ENCODE measurements around the gene CCDC102A.

Gene CCDC102A

DNA sequence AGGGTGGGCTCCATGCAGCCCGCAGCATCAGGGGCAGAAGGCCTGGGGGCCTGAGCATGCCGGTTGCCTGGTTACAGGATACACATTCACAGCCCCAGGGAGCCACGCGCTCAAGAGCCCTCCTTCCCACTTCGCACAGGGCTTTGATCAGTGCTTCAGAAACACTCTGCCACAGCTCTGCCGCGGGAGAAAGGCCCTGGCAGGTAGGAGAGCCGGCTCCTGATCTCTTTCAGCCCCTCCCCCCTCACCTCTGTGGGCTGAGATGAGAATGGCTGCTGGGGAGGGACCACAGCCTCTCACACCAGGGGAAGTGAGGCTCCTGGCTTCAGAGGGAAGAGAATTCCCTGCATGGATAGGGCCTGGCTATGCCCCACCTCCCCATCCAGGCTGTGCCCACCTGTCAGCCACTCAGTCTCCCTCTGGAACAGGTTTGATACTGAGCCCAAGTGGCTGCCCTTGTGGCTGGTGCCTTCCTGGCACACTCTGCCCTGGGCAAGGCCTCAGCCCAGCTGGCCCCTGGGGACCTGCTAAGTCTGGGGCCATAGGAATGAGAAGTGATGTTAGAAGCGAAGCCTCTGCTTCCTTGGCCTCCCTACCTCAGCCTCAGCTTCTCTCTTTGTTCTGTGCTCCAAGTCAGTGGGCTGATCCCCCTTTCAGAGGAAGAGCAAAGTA, 58.7 kb downstream of the CCDC102A start:
- no peak for DNase-seq (ENCODE audit: low spot score)

DNA sequence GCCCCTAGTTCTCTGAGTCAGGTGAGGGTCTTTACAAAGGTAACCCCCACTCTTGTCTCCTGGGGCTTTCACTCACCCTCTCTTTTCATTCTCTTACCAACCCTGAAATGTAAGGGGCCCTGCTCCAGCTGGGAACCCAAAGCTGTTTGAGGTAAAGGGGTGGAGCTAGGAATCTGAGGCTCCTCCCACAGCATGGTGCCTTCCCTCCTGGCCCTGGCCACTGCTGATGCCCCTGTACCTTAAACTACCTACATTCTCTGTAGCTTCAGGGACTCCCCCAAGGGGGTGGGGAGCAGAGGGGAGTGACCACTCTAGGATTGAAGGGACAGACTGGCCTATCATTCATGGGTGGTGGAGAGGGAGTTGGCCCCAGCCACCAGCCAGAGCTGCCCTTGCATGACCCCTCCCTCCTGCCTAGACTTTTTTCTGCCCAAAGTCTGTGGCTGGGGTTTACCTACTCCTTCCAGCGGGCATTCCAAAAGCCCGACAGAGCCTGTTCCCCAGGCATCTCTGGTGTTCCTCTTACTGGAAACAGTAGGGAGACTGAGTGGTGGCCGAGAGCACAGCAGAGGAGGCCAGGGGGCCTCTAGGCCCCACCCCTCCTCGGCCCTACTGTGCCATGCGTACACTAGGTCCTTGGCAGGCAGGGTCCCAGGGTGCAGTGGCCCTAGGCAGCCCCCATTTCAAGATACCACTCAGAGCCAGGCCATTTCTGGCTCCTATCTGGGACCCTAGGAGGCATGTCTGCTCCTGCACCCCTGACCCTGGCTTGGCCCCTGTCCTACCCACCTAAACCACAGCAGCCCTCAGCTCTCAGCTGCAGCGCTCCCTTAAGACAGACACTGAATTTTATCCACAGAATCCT, 59.6 kb downstream of the CCDC102A start:
- DNase-seq (ENCODE audit: low spot score), result no peak

DNA sequence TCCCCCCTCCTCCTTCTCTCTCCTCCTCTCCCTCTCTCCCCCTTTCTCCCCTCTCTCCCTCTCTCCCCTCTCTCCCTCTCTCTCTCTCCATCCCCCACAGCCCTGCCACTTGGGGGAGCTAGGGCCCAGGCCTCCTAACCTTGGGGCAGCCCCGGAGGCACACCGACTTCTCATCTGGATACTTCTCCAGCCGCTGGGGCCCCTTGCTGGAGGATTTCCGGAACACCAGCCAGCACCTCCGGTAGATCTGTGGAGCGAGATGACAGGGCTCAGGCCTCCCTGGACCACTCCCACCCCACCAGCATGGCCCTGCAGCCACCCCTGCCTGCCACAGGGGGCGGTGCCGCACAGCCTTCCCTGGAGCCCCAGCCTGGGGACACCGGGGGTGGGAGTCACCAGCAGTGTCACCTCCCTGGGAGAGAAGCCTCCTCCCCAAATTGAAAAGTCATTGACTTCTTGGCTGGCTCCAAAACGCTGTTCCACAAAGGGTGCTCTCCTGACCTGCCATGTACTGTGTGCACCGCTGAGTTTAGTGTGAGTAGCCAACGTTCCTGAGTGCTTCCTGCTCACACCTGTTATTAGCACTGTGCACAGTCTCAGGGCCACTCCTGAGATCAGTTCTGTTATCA, 60.5 kb downstream of the CCDC102A start:
- DNase-seq (ENCODE audit: low spot score), result peak; percentile 83

DNA sequence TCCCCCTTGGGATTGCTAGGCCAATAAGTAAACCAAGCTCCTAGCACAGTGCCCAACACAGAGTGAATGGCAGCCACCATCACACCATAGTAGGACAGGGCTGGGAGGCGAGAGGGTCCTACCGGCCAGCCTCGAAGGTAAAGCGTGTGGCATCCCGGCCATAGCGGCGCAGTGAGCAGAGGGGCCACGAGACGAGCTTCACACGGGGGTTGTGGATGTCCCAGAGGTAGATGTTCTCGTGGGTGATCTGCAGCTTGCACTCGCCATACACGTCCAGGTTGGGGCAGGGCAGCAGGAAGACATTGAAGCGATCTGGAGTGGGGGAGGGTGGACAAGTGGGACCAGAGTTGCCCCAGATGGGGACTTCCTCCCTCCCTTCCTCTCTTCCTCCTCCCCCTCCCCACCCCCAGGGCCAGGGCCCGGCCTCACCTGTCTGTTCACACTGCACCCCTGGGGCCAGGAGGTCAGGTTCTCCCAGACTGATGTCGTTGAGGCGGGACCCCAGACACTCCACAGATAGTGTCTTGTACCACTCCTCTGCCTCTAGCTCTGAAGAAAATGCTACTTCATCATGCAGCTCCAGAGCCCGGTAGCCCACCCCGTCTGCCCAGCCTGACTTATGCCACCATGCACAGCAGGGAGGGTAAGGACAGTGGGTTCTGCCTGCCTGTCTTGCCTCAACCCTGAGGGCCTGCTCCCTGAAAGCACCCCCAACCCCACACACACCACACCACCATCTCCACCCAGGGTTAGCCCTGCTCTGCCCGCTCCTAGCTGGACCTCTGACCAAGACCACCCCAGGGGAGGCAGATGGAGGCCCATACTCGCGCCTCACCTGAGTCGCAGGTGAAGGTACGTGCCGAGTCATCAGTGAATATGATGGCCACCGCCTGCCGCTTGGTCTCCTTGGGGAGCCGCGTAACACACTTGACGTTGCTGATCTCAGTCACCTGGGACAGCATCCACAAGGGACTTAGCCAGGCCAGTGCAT, 61.4 kb downstream of the CCDC102A start:
- DNase-seq (ENCODE audit: low spot score), result no peak

DNA sequence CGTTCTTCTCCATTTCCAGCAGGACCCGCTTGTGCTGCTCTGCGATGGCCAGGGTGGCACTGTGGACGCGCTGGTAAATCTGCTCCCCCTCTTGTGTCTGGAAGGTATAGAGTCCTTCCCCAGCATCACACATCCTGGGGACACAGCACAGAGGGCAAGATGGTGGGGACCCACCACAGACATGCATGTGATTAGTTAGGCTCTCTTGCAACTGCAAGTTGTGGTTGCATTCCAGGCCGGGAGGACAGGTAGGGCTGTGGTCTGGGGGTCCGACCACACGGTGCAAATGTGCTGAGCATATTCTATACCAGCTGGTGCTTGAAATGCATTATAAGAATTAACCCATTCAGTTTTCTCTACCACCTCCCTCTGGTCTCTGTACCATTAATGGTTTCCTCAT, 62.5 kb downstream of the CCDC102A start:
- no peak for DNase-seq (ENCODE audit: low spot score)

DNA sequence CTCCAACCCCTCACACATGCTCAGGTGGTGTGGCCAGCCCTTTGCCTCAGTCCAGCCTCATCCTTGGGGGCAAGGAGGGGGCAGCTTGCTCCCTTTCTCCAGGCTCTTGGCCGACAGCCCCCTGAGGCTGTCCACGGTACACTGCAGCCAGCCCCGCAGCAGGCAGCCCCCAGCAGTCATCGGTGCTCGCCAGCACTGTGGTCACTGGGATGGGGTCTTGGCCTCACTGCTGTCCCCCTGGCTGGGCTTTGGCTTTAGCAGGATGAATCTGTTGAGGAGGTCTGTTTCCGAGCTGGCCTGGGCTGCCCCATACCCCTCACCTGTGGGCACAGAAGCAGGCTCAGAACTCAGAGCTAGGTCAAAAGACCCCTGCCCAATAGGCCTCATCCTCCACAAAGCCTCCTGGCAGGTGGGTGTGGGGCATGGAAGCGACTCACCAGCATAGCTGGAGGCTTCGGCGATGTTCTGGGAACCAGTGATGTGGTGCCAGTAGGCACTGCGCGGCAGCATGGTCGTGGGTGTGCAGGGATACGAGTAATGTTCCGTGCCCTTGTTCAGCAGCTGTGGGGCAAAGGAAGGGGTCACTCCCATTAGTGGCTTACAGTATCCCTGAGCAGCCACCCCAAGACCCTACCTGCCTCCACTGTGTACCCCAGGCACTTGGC, 63.1 kb downstream of the CCDC102A start:
- DNase-seq (ENCODE audit: low spot score), result no peak

DNA sequence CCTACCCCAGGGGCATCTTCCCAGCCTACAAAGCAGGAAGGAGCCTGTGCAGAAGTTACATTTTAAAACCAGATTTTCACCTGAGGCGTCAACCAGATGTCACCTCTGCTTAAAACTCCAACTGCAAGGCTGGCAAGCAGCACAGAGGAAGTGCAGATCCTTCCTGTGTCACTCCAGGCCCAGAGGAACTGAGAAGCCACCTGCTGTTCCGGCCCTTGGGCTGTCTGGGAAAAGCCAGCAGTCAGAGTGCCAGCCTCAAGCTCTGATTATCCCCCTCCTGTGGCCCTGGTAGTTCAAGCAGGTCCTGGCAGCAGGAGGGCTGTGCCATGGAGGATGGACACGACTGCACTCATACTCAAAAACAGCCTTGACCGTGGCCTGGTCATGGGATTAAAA, 63.7 kb downstream of the CCDC102A start:
- no peak for DNase-seq (ENCODE audit: low spot score)

DNA sequence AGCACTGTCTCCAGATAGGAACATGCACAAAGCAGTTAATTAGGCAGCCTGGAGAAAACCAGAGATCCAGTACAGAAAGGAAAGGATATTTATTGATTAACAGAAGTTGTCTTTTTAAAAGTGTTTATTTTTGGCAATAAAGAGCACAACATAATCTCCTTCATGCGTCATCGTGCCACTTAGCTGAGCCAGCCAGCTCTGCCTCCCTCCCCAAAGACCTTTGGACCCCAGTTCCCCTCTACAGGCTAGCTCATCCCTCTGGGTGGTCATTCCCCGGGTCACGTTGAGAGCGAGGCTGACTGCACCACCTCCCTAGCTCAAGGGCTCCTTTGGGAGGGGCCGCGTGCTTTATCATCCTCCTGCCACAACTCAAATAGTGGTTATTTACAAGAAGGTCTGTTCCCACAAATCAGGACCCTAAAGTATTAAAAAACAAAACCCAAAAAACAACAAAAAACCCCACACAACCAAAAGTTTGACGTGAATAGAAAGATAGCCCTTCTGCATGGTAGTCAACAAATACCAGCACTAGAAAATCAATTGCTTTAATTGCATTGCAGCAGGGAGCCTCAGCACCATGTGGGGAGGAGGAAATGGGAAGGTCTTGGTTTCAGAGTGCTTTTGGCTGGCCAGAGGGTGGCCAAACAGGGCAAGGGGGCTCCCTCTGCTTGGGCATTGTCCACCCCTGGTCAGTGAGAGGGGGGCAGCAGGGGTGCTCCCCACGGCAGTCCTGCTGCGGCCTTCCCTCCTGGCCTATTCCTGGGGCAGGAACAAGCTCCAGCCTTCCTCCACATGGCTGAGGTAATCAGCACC, 64.3 kb downstream of the CCDC102A start:
- DNase-seq (ENCODE audit: low spot score), result peak; percentile 93

DNA sequence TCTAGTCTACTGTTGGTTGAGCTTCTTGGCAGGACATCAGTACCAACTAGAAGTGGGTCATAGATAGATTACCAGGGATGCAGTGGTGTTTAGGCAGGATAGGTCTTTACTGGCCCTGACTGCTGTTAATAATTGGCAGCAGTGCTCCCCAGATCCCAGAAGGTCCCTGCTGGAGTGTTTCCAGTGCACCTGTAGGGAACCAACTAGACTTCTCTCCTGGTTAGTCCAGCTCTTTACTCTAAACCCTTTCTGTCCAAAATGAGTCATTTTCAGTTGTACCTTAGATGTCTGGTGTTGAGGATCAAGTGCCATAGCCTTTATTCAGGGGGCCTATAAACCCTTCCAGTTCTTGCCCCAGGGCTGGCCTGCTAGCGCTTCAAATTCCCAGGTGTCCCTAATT, 65.2 kb downstream of the CCDC102A start:
- DNase-seq (ENCODE audit: low spot score), result no peak

DNA sequence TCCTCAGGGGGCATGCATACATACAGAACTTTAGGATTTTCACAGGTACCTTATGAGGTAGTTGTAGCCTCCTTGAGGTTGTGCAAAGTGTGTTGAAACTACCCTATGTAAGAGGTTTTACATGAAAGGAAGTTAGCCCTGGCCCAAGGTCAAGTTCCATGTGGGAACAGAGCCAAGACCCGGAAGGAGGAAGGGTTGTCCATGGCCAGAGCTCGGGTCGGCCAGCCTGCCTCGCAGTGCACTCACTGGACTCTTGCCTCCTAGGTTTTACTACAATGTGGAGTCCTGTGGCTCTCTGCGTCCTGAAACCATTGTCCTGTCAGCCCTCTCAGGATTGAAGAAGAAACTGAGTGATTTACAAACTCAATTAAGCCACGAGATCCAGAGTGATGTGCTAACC, 65.7 kb downstream of the CCDC102A start:
- no peak for DNase-seq (ENCODE audit: low spot score)

DNA sequence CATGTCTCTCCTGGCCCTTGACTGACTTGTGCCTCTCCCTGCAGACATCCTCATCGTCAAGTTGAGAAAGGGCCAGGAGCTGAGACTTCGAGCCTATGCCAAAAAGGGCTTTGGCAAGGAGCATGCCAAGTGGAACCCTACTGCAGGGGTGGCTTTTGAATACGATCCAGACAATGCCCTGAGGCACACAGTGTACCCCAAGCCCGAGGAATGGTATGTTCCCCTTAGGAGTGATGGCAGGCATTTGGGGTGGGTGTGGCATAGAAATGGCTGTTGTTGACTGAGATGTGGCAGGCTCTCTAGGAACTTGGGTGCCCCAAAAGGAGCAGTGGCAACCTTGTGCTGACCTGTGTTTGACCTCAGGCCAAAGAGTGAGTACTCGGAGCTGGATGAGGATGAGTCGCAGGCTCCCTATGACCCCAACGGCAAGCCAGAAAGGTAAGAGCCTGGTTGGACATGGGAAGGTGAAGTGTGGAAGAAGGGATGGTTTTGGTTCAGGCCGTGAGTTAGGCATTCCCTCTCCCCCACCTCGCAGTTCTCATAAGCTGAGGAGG, 66.4 kb downstream of the CCDC102A start:
- DNase-seq (ENCODE audit: low spot score), result no peak

DNA sequence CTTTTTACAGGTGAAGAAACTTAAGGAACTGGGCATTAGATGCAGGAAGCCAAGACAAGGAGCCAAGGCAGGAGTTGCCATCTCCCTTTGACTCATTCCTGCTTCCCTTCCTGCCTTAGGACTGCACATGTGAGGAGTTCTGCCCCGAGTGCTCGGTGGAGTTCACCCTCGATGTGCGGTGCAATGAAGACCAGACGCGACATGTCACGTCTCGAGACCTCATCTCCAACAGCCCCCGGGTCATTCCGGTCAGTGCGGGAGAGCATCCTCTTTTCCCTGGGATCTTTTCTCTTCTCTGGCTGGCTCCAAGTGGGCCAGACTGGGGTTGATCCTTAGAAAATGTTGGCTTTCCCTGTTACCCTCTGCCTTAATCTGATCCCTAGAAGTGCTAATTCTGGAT, 67.3 kb downstream of the CCDC102A start:
- DNase-seq (ENCODE audit: low spot score), result no peak

DNA sequence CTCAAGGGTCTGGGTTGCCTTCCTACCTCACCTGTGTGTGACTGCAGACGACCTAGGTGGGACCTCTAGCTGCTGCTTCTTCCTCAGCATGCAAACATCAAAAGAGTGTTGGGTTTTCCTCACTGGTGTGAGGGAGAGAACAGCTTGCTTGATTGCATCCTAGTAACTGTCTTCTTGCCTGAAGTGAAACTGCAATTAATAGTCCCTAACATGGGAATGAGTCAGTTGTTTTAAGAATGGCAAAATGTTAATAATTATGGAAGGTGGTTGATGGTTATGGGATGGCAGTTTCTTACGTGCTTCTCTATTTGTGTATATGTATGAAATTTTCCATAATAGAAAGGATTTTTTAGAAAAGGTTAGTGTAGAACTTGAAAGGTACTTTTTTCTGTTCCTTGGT, 68.0 kb downstream of the CCDC102A start:
- DNase-seq (ENCODE audit: low spot score), result no peak

DNA sequence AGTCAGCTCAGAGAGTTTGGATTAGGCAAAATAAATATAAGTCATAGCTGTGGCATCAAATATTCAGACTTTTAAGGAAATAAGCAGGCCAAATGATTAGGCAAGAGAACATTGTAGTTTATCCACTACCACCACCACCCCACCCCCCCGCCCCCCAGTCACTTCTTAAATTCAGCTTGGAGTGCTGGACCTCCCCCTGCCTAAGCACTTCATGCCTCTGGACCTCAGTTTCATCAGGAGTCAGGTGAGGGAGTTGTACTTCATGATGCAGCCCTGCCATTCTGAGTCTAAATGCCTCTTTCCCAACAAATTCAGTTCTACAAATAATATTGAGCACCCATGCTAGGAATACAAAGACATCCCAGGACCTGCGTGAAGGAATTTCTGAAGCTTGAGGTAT, 71.8 kb downstream of the CCDC102A start:
- no peak for DNase-seq (ENCODE audit: low spot score)

DNA sequence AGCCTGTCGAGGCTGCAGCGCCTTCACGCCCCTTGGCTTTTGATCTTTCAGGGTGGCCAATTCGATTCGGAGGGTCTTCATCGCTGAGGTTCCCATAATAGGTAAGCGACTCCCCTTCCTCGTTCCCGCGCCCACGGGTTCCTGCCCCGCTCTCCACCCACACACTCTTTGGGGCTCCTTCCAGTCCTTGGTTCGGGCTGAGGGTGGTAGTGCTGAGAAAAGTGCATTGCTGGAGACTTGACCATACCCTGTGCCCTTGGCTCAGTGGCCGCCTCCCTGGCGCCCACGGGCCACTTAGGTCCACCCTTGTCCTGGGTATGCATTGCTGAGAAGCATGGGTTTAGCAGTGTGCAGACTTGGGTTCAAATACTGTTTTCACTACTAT, 73.4 kb downstream of the CCDC102A start:
- DNase-seq (ENCODE audit: low spot score), result no peak

DNA sequence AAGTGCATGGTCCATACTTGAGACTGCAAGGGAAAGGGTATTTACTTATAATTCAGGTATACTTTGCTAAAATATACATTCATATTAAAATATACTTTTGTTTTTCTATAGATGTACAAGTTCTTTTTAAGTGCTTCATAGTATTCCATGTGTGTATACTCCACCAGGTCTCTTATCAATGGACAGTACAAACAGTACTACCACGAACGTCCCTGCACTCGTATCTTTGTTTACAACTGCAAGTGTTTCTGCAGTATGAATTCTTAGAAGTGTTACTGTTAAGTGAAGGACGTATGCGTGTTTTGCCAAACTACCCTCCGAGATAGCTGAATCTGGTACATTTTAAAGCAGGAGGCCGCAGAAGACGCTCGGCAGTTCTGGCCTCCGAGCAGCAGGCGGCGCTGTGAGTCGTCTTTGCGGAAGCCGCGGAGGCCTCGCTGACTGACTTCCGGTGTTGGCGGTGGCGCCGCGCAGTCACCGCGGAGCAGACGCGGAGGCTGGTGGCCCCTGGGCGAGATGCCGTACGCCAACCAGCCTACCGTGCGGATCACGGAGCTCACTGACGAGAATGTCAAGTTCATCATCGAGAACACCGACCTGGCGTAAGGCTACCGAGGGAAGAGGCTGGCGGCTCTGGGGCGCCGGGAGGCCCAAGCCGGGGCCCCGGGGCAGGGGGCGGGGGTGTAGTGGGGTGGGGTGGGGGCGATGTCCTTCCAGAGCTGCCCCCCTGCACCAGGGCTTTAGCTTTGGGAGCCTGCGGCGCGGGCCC, 74.0 kb downstream of the CCDC102A start, which contains the start of gene POLR2C:
Gene POLR2C (plus strand): TSS at position 471 of the 769 bp plus-strand sequence. CDS start 46 bp downstream, at position 517.
- peak; percentile 72 for DNase-seq (ENCODE audit: low spot score)
